HG03571 (cell line): ENCODE measurements around the gene ACOXL.

ENCODE experiments used
- ATAC-seq: cut with Tn5 transposase; IDR thresholded peaks from one replicate; pipeline ENCODE4 v1.9.1; 2021; ENCODE audit not compliant: unreplicated experiment

The ACOXL gene

DNA sequence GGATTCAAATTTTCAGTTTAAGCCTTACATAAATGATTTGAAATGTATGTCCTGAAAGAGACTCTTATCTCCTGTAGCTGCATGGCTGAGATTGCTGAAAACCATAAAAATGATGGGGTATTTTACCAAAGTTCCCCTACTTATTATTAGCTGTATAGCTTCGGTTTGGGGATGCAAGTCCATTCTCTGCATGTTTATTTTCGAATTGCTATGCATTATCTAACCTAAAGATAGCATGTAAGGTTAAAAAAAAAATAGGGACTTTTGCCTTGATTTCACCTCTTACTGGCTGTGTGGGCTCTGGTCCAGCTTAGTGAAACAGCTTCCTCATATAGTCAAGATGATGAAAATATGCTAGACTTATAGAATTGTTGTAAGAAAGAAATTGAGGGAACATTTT lies 14.0 kb upstream of the ACOXL start:
- ATAC-seq = no peak

GRCh38 chr2:110718990-110719389 lies 13.4 kb upstream of the ACOXL start:
- ATAC-seq = no peak

DNA sequence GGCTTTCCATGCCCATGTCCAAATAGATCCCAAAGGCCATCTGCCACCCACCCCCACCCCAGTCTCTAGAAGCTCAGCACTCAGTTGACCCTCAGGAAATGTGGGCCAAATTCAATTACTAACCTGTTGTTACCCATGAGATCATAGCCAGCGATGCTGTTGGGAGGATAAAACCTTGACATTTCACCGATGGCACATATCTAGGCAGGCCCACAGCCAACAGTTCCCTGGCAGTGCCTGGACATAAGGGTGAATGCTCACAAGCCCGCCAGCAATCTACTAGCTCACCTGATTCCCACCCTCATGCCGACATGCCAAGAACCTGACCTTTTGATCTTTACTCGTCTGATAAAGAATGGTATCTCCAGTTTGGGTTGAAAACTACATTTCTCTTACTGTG lies 11.8 kb upstream of the ACOXL start:
- ATAC-seq = no peak

- ATAC-seq = no peak
Observed at GRCh38 chr2:110724820-110725219, 7.6 kb upstream of the ACOXL start.

DNA sequence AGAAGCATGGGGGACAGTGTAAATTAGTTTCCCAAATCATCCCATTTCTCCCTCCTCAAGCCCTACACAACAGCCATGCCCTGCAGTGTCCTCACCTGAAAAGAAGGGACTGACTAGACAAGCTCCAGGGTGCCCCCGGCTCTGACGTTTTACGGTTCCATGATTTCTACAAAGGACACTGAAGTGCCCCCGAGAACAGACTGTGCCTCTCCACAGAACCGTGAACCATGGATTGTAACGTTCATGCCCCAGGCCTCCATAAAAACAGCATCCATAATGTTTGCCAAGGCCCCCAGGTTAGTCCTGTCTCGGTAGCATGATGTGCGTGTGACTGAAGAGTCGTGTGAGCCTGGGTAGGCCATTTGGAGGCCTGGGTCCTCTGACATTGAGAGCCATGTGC lies 7.0 kb upstream of the ACOXL start:
- ATAC-seq = no peak

DNA sequence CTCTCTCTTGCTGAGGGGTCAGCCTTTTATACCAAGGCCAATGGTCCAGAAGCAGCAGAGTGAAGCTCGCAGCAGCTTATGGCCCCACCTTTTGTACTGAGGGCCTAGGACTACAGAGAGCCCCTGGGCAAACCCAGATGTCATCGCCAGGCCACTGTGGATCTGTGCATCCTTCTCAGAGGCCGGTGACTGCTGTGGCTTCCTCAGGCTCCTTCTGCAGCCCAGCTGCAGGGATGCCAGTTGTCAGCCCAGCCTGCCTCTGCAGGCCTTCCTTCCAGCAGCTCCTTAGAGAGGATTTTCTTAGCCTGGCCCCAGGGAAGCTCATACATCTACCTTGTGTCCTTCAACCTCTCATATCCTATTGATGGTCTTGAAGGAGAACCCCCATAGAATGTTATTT lies 6.5 kb upstream of the ACOXL start:
- no peak for ATAC-seq

DNA sequence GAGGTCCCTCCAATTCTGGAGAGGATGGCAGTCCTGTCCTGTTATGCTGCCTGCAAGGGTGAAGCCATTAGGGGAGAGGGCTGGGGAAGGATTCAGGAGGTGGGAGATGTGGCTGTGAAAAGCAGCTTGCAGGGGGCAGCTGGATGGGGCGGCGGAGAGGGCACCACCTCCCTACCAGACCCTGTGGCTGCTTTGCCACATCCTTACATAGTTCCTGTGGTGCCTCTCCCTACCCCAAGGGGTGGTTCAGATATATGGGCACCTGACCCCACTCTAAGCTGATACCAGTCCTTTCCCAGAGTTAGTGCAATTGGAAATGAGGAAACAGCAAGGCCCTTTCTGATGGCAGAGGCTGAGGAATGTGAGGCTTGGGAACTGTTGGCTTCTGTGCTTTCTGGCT lies 6.1 kb upstream of the ACOXL start:
- ATAC-seq = no peak

DNA sequence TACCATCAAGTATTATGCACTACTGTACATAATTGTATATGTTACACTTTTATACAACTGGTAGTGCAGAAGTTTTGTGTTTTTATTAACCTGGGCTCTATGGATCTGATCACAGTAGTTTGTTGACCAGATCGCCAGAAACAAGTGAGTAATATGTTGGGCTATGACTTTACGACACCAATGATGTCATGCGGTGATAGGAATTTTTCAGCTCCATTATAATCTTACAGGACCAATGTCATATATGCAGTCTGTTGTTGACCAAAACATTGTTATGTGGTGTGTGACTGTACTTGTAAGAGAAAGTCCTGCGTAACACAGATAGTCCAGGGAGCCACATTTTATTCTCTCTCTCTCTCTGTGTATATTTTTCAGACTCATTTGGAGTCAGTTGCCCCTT lies 4.5 kb upstream of the ACOXL start:
- no peak for ATAC-seq

DNA sequence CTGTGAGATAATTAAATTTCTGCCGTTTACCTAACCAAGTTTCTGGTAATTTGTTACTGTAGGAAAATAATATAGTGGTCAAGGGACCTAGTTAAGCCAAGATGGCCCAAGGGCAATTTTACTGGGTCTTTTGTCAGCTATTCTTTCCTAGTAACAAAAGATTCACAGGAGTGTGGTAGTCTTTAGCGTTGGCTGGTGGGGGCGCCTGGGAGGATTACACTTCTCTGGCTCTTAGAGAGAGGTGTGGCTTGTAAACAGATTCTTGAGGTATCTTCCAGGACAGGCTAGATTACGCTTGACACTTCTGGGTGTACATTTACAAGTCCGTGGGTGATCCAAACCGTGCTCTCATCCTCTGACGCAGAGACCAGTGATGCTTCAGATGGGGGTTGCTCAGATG lies 3.3 kb upstream of the ACOXL start:
- ATAC-seq = no peak

DNA sequence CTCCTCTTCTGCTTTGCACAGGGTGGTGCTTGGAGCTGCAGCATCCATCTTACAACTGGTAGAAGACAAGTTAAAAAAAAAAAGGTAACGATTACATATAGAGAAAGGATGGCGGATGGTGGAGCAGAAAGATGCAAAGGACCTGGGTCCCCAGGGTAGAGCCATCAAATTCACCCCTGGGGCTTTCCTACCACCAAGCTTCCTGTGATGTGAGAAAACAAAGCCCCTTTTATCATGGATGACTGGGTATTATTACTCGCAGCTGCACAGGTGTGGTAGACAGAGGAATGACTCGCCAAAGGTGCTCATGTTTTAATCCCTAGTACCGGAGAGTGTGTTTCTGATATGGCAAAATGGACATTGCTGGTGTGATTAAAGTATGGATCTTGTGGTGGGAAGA lies 1.3 kb upstream of the ACOXL start:
- no peak for ATAC-seq

DNA sequence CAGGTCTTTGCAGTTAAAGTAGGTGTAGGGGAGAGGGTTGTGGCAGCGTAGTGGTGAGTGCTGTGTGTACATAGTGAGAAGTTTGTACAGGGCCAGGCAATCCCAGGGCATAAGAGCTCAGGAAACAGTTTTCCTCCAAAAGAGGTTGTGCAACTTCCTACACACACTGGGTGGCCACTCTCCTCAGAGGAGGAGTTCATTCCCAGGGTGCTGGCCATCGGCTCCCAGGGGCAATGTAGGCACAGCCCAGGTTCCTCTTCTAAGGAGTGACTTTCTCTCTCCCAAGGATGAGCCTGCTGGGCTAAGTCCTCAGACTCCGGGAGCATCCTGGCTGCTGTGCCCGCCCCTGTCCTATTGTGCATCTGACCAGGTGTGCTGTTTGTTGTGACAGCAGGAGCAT lies 3.0 kb downstream of the ACOXL start:
- no peak for ATAC-seq

- no peak for ATAC-seq
Observed at GRCh38 chr2:110737783-110738182, 5.4 kb downstream of the ACOXL start.

DNA sequence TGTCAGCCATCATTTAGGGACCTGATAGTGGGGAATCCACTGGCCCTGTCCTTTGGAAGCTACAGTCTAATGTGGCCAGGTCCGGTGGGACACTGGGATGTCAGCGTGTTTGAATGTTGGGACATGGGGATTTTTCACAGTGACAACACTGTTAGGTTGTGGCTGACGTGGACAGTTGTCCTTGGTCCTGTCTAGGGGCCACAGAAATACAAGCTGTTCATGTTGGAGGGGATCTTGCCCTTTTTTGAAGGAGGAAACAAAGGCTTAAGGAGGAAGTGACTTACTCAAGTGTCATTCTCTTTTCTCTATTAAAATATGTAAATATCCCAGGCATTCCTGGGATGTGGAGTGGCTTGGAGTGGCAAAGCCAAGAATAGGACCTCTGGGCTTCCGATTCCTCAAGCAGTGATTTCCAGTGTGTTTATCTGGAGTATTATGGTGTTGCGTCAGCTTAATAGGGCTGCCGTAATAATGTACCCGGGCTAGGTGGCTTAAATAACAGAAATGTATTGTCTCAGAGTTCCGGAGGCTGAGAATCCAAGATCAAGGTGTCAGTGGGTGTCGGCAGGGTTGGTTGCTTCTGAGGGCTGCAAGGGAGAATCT lies 8.5 kb downstream of the ACOXL start:
- no peak for ATAC-seq

DNA sequence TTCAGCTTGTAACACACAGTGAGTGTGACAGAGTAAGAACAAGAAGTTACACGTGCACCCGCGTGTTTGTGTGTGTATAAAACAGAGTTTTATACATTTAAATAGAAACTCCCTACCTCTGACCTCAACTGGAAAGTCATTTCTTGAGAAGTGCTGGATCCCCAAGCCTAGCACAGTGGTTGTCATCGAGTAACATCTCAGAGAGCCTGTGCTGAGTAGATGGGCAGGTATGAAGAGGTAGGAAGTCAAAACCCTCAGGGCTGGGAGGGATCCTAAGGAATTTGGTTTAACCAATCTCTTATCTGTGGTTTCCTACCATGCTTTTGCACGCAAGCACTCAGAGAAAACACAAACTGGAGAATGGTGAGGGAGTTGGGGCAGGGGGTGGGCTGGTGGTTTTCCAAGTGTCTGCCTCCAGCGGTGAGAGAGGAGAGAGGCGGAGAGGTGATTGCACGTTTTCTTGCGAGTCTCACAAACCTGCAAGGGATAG lies 9.2 kb downstream of the ACOXL start:
- ATAC-seq = no peak

- ATAC-seq = no peak
Observed at GRCh38 chr2:110742412-110742811, 10.0 kb downstream of the ACOXL start.

DNA sequence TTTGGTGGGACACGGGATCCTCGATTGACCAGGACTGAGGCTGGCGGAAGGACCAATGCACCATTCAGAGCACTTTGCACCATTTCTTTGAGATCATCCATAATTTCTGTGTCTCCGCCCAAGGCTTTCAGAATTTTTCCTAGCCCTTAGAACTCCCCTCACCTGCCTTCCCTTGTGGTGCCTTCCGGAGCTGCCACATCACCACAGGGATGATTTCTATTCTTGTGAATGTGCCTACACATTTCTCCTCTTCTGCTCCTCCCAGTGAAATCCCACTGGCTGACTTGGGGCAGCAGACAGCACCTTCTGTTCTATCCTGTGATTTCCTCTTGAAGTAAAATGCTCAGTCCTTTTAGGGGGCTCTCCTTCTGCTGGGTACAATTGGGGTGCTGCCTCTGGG lies 11.2 kb downstream of the ACOXL start:
- no peak for ATAC-seq

DNA sequence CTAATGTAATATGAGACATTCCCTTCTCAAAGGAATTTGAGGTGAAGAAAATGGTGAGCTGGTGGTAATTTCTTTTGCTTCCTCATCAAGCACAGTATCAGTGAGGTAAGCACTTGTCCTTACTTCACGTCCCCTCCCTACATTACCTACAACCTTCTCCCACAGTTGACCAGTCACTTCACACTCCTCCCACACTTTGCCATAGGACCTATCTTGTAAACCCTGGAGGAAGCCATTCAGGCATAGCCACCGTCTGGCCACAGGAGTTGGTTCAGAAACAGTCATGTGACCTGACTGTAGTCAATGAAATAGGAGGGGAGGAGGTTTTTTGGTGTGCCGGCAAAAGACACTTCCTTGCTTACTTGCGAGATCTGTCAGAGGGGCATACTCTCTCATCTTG lies 12.1 kb downstream of the ACOXL start:
- ATAC-seq = no peak

GRCh38 chr2:110745048-110745447 lies 12.7 kb downstream of the ACOXL start:
- ATAC-seq = no peak

- no peak for ATAC-seq
Observed at GRCh38 chr2:110746586-110747521, 14.5 kb downstream of the ACOXL start.

GRCh38 chr2:110747522-110748488 lies 15.4 kb downstream of the ACOXL start:
- ATAC-seq = no peak

- ATAC-seq = peak; percentile 98
Observed at GRCh38 chr2:110748489-110748867, 16.1 kb downstream of the ACOXL start.
